SK-N-SH treated with all-trans-retinoic acid at 6 μM for 48 hours (cell line): ENCODE data around the gene ATG12.

Experiments
- ARNTL ChIP-seq: fragments of 450-650 bp; formaldehyde crosslinking; IDR thresholded peaks from 2 replicates; pipeline ENCODE4 v1.5.0; 2020; ENCODE audit warnings: low read depth, mild to moderate bottlenecking, moderate library complexity, borderline replicate concordance
- ISL1 ChIP-seq: fragments of 250-450 bp; sonication (Bioruptor Pico); IDR thresholded peaks from 2 replicates; pipeline ENCODE4 v2.1.2; 2022; ENCODE audit warnings: mild to moderate bottlenecking, moderate library complexity
- PATZ1 ChIP-seq: fragments of 250-450 bp; sonication (Bioruptor Pico); IDR thresholded peaks from 2 replicates; pipeline ENCODE4 v1.8.0; 2020; ENCODE audit warnings: mild to moderate bottlenecking, moderate library complexity, borderline replicate concordance
- POU6F1 ChIP-seq: fragments of 250-450 bp; sonication (Bioruptor Pico); IDR thresholded peaks from 2 replicates; pipeline ENCODE4 v1.8.0; 2021; ENCODE audit warnings: low read depth, mild to moderate bottlenecking, moderate library complexity, borderline replicate concordance
- TSHZ2 ChIP-seq: fragments of 250-450 bp; sonication (Bioruptor Pico); IDR thresholded peaks from 2 replicates; pipeline ENCODE4 v1.5.0; 2020; ENCODE audit warnings: mild to moderate bottlenecking, moderate library complexity
- ZFP3 ChIP-seq: fragments of 250-450 bp; sonication (Bioruptor Pico); IDR thresholded peaks from 2 replicates; pipeline ENCODE4 v1.5.0; 2020; ENCODE audit warnings: mild to moderate bottlenecking, moderate library complexity

GRCh38 chr5:115857626-115858349 lies 16.4 kb upstream of the ATG12 start:
- TF ChIP-seq POU6F1 (CRISPR knock-in tag) (no peak), TSHZ2 (CRISPR knock-in tag) (no peak), ZFP3 (CRISPR knock-in tag) (no peak), ARNTL (no peak), ISL1 (CRISPR knock-in tag) (no peak), PATZ1 (CRISPR knock-in tag) (no peak)
